Measurements from ENCODE around the gene ZNF358. TPM values are rescaled to one million over a fixed set of nuclear protein-coding genes. Genes with fewer than 3 reads are reported as not detected.

ZNF358 gene
- total RNA-seq, 6 experiments from 2014 or later = 15.3 to 35.1 (median 24.8) TPM

GRCh38 chr19:7522072-7522922, 6.4 kb downstream of the ZNF358 start, which contains the start of gene MCOLN1:
Gene MCOLN1, plus strand, starts transcription at chr19:7522624. Its CDS starts 127 bp downstream, at chr19:7522751.
- ATAC-seq (peak; percentile 73 to 88 (median 84)), DNase-seq (peak; percentile 99 to 100 (median 99))
- intact Hi-C loops (cut with DNase I) = no loop called here
- no peaks in the 10 kb centered on the region for H3K9me3 ChIP-seq
- TF ChIP-seq POLR2A (IDR thresholded peaks at IDR 0.05) = peak; percentile 67
- TF ChIP-seq CTCF (IDR thresholded peaks at IDR 0.05) = no peak
- no peaks in the 10 kb centered on the region for H3K27me3 ChIP-seq
- peaks cover 0 to 32% (median 11%) of the 10 kb centered on the region in 4 donors for H3K4me1 ChIP-seq
- 2% methylated on average over 12 of the region's 65 CpGs for WGBS (ENCODE audit: insufficient coverage, low coverage, low lambda C conversion rate, missing lambda C conversion rate)
- peak within 1 kb of the TSS; percentile 56 to 77 (median 77) for H3K4me3 ChIP-seq
- peaks cover 0 to 7% (median 0%) of the 10 kb centered on the region in 4 donors for H3K36me3 ChIP-seq
- peak within 1 kb of the TSS; percentile 16 to 64 (median 63) for H3K27ac ChIP-seq

- Histone ChIP-seq H3K27me3 (no peaks in the 10 kb centered on the region), H3K4me1 (peaks cover 0 to 32% (median 11%) of the 10 kb centered on the region in 4 donors), H3K27ac (peak overlapping the region; percentile 7 to 64 (median 63)), H3K36me3 (peaks cover 0 to 7% (median 0%) of the 10 kb centered on the region in 4 donors), H3K9me3 (no peaks in the 10 kb centered on the region), H3K4me3 (peak overlapping the region; percentile 56 to 77 (median 77))
- DNase-seq = peak in 1 of 3 donors; percentile 42
- ATAC-seq = peak in 3 of 4 donors; percentile 4 to 15 (median 6)
- TF ChIP-seq POLR2A (IDR thresholded peaks at IDR 0.05) = no peak
- no peak for TF ChIP-seq CTCF (IDR thresholded peaks at IDR 0.05)
- intact Hi-C loops (cut with DNase I) = no loop called here
- WGBS (ENCODE audit: insufficient coverage, low coverage, low lambda C conversion rate, missing lambda C conversion rate) = 14% methylated on average over 10 of the region's 23 CpGs
These were observed 7.2 kb downstream of the ZNF358 start for GRCh38 chr19:7522923-7523667.

GRCh38 chr19:7524523-7524922, 8.6 kb downstream of the ZNF358 start:
- H3K36me3 ChIP-seq = peaks cover 0 to 7% (median 0%) of the 10 kb centered on the region in 4 donors
- no peak for TF ChIP-seq POLR2A (IDR thresholded peaks at IDR 0.05)
- intact Hi-C loops (cut with DNase I) = no loop called here
- no peak for DNase-seq
- no peaks in the 10 kb centered on the region for H3K9me3 ChIP-seq
- no peaks in the 10 kb centered on the region for H3K27me3 ChIP-seq
- H3K27ac ChIP-seq = no peak overlapping the region
- ATAC-seq = no peak
- peaks cover 0 to 32% (median 11%) of the 10 kb centered on the region in 4 donors for H3K4me1 ChIP-seq
- WGBS (ENCODE audit: insufficient coverage, low coverage, low lambda C conversion rate, missing lambda C conversion rate) = 83% methylated on average over 3 of the region's 5 CpGs
- no peak overlapping the region for H3K4me3 ChIP-seq

GRCh38 chr19:7524992-7525739, 9.3 kb downstream of the ZNF358 start:
- no peaks in the 10 kb centered on the region for H3K9me3 ChIP-seq
- 97% methylated on average over 12 of the region's 20 CpGs for WGBS (ENCODE audit: insufficient coverage, low coverage, low lambda C conversion rate, missing lambda C conversion rate)
- TF ChIP-seq CTCF (IDR thresholded peaks at IDR 0.05) (no peak), POLR2A (IDR thresholded peaks at IDR 0.05) (no peak)
- peaks cover 0 to 7% (median 0%) of the 10 kb centered on the region in 4 donors for H3K36me3 ChIP-seq
- no peak overlapping the region for H3K4me3 ChIP-seq
- DNase-seq (no peak), ATAC-seq (no peak)
- no peaks in the 10 kb centered on the region for H3K27me3 ChIP-seq
- H3K4me1 ChIP-seq = peaks cover 0 to 27% (median 11%) of the 10 kb centered on the region in 4 donors
- intact Hi-C loops (cut with DNase I) = no loop called here
- no peak overlapping the region for H3K27ac ChIP-seq

All from right lobe of liver (tissue), 6 donors.